Lower leg skin (tissue), 4 donors: ENCODE measurements around the gene TKT. TPM values are rescaled to one million over a fixed set of nuclear protein-coding genes. Genes with fewer than 3 reads are reported as not detected.
"Not testable (repeated sequence)": the region's sequence is repeated elsewhere in the genome, so short reads cannot be mapped to it uniquely, and the experiment has no call there.

Source experiments
- DNase-seq, 2 donors: peaks; one replicate each; pipeline ENCODE4 v3.0.0-alpha.2; 2019; ENCODE audit warnings: low spot score in 2 of 2
- H3K4me3 ChIP-seq: fragments of 200-600 bp; sonication (generic); 2 replicates; pipeline ENCODE4 v1.5.1; 2017; ENCODE audit warnings: mild to moderate bottlenecking, low read depth; ENCODE audit not compliant: poor library complexity, severe bottlenecking
- POLR2A ChIP-seq, 2 donors: fragments of 450-650 bp; IDR thresholded peaks; one replicate each; pipeline ENCODE4 v1.6.1; 2016 to 2017; ENCODE audit warnings: antibody characterized with exemption in 2 of 2, mild to moderate bottlenecking in 1 of 2, moderate library complexity in 1 of 2
- WGBS, 2 donors: methylation state at CpG; one replicate each; pipeline ENCODE4 v1.1.5; 2018; 5-methylcytosine and 5-hydroxymethylcytosine counted together
- intact Hi-C: fragments of 100-400 bp; cut with DNase I; formaldehyde crosslinking; loops from one replicate; pipeline ENCODE4 v1.15.0; 2023; ENCODE audit warnings: low total_unique reads
- total RNA-seq, 4 donors: library from RNA; depleted of rRNA; stranded (reverse); fragments of >200 nt; gene quantifications; one replicate each; pipeline ENCODE4 v1.1.0, GENCODE V29; 2016
- TF ChIP-seq, protein P1 (sequence below), 3 donors: fragments of 450-650 bp; IDR thresholded peaks; one replicate each; pipeline ENCODE4 v1.5.1; 2016; ENCODE audit warnings: antibody characterized with exemption in 3 of 3, mild to moderate bottlenecking in 3 of 3, moderate library complexity in 2 of 3

The TKT gene, protein sequence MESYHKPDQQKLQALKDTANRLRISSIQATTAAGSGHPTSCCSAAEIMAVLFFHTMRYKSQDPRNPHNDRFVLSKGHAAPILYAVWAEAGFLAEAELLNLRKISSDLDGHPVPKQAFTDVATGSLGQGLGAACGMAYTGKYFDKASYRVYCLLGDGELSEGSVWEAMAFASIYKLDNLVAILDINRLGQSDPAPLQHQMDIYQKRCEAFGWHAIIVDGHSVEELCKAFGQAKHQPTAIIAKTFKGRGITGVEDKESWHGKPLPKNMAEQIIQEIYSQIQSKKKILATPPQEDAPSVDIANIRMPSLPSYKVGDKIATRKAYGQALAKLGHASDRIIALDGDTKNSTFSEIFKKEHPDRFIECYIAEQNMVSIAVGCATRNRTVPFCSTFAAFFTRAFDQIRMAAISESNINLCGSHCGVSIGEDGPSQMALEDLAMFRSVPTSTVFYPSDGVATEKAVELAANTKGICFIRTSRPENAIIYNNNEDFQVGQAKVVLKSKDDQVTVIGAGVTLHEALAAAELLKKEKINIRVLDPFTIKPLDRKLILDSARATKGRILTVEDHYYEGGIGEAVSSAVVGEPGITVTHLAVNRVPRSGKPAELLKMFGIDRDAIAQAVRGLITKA
- 100 to 1,000 TPM in 3 of 4 donors, 10 to 100 TPM in 1; 98.1 to 195 (median 154) TPM for total RNA-seq

DNA sequence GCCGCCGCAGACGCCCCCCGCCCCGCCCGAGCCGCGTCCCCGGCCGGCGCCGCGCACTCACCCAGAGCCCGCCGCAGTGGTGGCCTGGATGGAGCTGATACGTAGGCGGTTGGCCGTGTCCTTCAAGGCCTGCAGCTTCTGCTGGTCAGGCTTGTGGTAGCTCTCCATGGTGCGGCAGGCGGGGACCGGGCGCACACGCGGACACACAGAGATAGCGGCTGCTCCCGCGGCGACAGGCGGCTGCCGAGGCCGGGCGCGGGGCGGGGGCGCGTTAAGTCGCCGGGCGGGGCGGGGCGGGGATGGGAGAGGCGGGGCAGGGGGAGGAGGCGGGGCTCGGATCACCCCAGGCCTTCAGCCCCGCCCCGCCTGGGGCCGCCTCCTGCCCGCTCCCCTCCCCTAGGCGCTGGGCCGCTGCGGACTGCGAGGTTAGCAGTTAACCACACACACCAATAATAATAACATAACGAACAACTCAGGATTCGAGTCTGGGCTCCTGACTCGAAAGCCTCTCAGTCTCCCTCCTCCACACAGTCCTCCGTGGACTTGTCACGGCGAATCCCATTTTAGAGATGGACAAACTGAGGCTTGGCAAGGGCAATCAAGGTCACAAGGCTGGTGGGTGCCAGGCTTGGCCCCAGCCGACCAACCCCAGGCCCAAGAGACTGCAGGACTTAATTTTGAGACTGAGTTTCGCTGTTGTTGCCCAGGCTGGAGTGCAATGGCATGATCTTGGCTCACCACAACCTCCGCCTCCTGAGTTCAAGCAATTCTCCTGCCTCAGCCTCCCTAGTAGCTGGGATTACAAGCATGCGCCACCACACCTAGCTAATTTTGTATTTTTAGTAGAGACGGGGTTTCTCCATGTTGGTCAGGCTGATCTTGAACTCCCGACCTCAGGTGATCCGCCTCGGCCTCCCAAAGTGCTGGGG is at the start of gene TKT:
Gene TKT, minus strand, starts transcription at position 248 of the 929 bp plus-strand sequence. Its CDS starts 80 bp downstream, at position 168.
- DNase-seq = peak; percentile 62 to 96
- H3K4me3 ChIP-seq = peak within 1 kb of the TSS; percentile 89
- WGBS, 2 donors = 35 to 45% methylated on average over 21 to 24 of the region's 66 CpGs
- TF ChIP-seq POLR2A (IDR thresholded peaks at IDR 0.05) = no peak
- TF ChIP-seq, protein P1, sequence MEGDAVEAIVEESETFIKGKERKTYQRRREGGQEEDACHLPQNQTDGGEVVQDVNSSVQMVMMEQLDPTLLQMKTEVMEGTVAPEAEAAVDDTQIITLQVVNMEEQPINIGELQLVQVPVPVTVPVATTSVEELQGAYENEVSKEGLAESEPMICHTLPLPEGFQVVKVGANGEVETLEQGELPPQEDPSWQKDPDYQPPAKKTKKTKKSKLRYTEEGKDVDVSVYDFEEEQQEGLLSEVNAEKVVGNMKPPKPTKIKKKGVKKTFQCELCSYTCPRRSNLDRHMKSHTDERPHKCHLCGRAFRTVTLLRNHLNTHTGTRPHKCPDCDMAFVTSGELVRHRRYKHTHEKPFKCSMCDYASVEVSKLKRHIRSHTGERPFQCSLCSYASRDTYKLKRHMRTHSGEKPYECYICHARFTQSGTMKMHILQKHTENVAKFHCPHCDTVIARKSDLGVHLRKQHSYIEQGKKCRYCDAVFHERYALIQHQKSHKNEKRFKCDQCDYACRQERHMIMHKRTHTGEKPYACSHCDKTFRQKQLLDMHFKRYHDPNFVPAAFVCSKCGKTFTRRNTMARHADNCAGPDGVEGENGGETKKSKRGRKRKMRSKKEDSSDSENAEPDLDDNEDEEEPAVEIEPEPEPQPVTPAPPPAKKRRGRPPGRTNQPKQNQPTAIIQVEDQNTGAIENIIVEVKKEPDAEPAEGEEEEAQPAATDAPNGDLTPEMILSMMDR (IDR thresholded peaks at IDR 0.05) = no peak
- intact Hi-C loops = no loop called here

DNA sequence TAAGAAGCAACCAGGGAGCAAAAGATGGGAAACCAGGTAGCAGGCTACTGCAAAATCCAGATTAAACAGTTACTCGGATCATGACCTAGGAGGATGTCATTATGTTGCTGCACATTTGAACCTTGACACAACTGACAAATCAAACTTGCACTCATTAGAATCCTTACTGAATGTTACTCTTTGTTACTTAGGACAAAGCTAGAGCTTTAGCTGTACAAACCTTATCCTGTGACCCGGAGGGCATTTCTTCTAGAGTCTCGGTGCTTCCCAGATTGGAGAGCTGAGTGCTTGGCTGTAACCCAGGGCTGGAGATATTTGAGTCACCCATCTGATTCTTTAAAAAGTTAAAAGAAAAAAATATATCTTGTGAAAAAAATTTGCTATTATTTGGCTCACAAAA is 48.1 kb upstream of the TKT start:
- TF ChIP-seq, protein P1 (IDR thresholded peaks at IDR 0.05) = no peak
- TF ChIP-seq POLR2A (IDR thresholded peaks at IDR 0.05) = no peak
- intact Hi-C loops = loop anchor here (5.0 kb wide), 1 partner anchor 408 kb away; no protein-coding TSS in a partner anchor
- H3K4me3 ChIP-seq = no peak overlapping the region
- WGBS, 2 donors = 45 to 50% methylated on average over 3 of the region's 3 CpGs
- no peak for DNase-seq

DNA sequence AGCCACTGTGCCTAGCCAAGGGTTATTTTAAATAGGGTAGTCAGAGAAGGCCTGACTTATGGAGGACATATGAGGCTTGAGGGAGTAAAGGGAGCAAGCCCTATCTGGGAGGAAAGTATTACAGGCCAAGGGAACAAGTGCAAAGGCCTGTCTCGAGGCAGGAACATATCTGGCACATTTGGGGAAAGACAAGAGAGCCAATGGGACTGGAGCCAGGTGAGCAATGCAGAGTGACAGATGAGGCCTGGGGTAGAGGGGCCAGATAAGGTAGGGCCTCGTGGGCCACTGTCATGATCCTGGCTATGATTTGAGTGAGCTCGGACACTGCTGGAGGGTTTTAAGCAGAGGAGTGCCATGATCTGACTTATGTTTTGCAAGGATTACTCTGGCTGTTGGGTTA is 47.7 kb upstream of the TKT start:
- no peak overlapping the region for H3K4me3 ChIP-seq
- TF ChIP-seq POLR2A (IDR thresholded peaks at IDR 0.05) = no peak
- TF ChIP-seq, protein P1 (IDR thresholded peaks at IDR 0.05) = no peak
- DNase-seq = no peak
- intact Hi-C loops = loop anchor here (5.0 kb wide), 1 partner anchor 409 kb away; no protein-coding TSS in a partner anchor
- WGBS, 2 donors = 41 to 51% methylated on average over 3 of the region's 3 CpGs

DNA sequence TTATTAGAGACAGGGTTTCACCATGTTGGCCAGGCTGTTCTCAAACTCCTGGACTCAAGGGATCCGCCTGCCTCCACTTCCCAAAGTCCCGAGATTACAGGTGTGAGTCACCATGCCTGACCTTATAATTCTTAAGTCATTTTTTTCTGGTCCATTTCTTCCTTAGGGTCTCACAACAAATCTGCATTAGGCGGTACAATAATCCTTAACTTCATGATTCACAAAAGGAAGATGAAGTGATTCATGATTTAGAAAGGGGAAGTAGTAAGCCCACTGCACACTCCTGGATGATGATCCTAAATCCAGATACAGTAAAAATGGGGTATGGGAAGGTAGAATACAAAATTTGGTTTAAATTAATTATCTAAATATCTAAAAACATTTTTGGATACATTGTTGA is 45.0 kb upstream of the TKT start:
- no peak overlapping the region for H3K4me3 ChIP-seq
- no peak for DNase-seq
- WGBS, 2 donors = 89 to 91% methylated on average over 3 of the region's 3 CpGs
- intact Hi-C loops = loop anchor here (5.0 kb wide), 1 partner anchor 411 kb away; no protein-coding TSS in a partner anchor
- TF ChIP-seq, protein P1 (IDR thresholded peaks at IDR 0.05) = no peak
- no peak for TF ChIP-seq POLR2A (IDR thresholded peaks at IDR 0.05)

DNA sequence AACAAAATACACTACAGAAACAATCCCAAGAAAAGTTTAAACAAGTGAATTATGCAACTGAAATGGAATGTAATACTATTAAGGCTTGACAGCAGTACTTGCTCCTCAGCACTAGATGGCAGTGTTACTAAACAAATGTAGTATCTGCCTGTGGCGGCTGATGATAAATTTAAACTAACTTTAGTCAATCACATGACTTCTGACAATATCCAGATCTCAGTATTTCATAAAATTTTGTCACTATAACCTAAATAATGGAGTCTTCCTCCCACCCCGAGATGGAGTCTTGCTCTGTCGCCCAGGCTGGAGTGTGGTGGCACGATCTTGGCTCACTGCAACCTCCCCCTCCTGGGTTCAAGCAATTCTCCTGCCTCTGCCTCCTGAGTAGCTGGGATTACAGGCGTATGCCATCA is 43.8 kb upstream of the TKT start:
- intact Hi-C loops = loop anchor here (5.0 kb wide), 1 partner anchor 413 kb away; no protein-coding TSS in a partner anchor
- DNase-seq, H3K4me3 ChIP-seq: not testable (repeated sequence)
- 50 to 53% methylated on average over 5 of the region's 5 CpGs for WGBS, 2 donors
